GM23338 (cell line): ENCODE measurements around the gene CYB5B. TPM values are rescaled to one million over a fixed set of nuclear protein-coding genes. Genes with fewer than 3 reads are reported as not detected.

ENCODE experiments used
- ATAC-seq: fragments of 200-7000 bp; cut with Tn5 transposase; 3 replicates; pipeline ENCODE4 v1.9.1; 2020
- DNase-seq: peaks from one replicate; pipeline ENCODE4 v3.0.0-alpha.2; 2015; ENCODE audit warnings: low spot score
- H2AFZ ChIP-seq: fragments of 200-600 bp; sonication (generic); 2 replicates; pipeline ENCODE4 v1.8.0; 2016; ENCODE audit warnings: antibody characterized with exemption, mild to moderate bottlenecking, moderate library complexity
- H3F3A ChIP-seq: fragments of 200-600 bp; sonication (generic); replicated peaks from 2 replicates; pipeline ENCODE4 v1.8.0; 2017; ENCODE audit warnings: antibody characterized with exemption, mixed run types, low read depth
- H3K27ac ChIP-seq: fragments of 200-600 bp; sonication (generic); 2 replicates; pipeline ENCODE4 v1.6.1; 2016; ENCODE audit warnings: low read depth
- H3K27me3 ChIP-seq: fragments of 200-600 bp; sonication (generic); 2 replicates; pipeline ENCODE4 v1.8.0; 2016; ENCODE audit warnings: mild to moderate bottlenecking, mixed run types, moderate library complexity; ENCODE audit not compliant: insufficient read depth
- H3K36me3 ChIP-seq: fragments of 200-600 bp; sonication (generic); 2 replicates; pipeline ENCODE4 v1.8.0; 2016; ENCODE audit warnings: mild to moderate bottlenecking; ENCODE audit not compliant: insufficient read depth
- H3K4me1 ChIP-seq: fragments of 200-600 bp; sonication (generic); 2 replicates; pipeline ENCODE4 v1.8.0; 2016; ENCODE audit warnings: mild to moderate bottlenecking, moderate library complexity; ENCODE audit not compliant: insufficient read depth
- H3K4me2 ChIP-seq: fragments of 200-600 bp; sonication (generic); 2 replicates; pipeline ENCODE4 v1.7.1; 2017; ENCODE audit warnings: mixed run types
- H3K4me3 ChIP-seq: fragments of 200-600 bp; sonication (generic); 2 replicates; pipeline ENCODE4 v1.6.1; 2016; ENCODE audit warnings: mixed run types
- H3K79me2 ChIP-seq: fragments of 200-600 bp; sonication (generic); replicated peaks from 2 replicates; pipeline ENCODE4 v1.8.0; 2017; ENCODE audit warnings: mild to moderate bottlenecking; ENCODE audit not compliant: insufficient read depth
- H3K9me2 ChIP-seq: fragments of 200-600 bp; sonication (generic); 2 replicates; pipeline ENCODE4 v1.8.0; 2017; ENCODE audit not compliant: insufficient read depth
- H4K20me1 ChIP-seq: fragments of 200-600 bp; sonication (generic); replicated peaks from 2 replicates; pipeline ENCODE4 v1.8.0; 2017; ENCODE audit warnings: mild to moderate bottlenecking; ENCODE audit not compliant: insufficient read depth
- H3K27ac Mint-ChIP-seq: 2 replicates; pipeline ENCODE4 v1.8.0; 2020; ENCODE audit warnings: inconsistent platforms, mild to moderate bottlenecking, moderate library complexity, mixed read lengths
- H3K27me3 Mint-ChIP-seq: 3 replicates; pipeline ENCODE4 v1.8.0; 2022; ENCODE audit warnings: low read depth, mild to moderate bottlenecking, moderate library complexity, mixed read lengths, inconsistent platforms; ENCODE audit not compliant: insufficient read depth, poor library complexity
- H3K36me3 Mint-ChIP-seq: 3 replicates; pipeline ENCODE4 v1.8.0; 2021; ENCODE audit warnings: low read depth, mild to moderate bottlenecking, inconsistent platforms, moderate library complexity, mixed read lengths
- H3K4me1 Mint-ChIP-seq: 3 replicates; pipeline ENCODE4 v1.8.0; 2020; ENCODE audit warnings: mild to moderate bottlenecking, inconsistent platforms, mixed read lengths
- H3K4me3 Mint-ChIP-seq: 3 replicates; pipeline ENCODE4 v1.8.0; 2021; ENCODE audit warnings: moderate library complexity, mild to moderate bottlenecking, inconsistent platforms, mixed read lengths
- H3K9me3 Mint-ChIP-seq: 3 replicates; pipeline ENCODE4 v1.8.0; 2020; ENCODE audit warnings: moderate library complexity, mild to moderate bottlenecking, inconsistent platforms, mixed read lengths
- CREB1 ChIP-seq: fragments of 250-450 bp; sonication (Bioruptor Pico); IDR thresholded peaks from 2 replicates; pipeline ENCODE4 v1.5.0; 2020; ENCODE audit warnings: low read depth, mild to moderate bottlenecking, moderate library complexity
- EZH2 ChIP-seq: fragments of 200-600 bp; sonication (generic); IDR thresholded peaks from one replicate; pipeline ENCODE4 v1.8.0; 2017; ENCODE audit warnings: antibody characterized with exemption, mild to moderate bottlenecking, low read depth; ENCODE audit not compliant: unreplicated experiment
- EZH2phosphoT487 ChIP-seq: fragments of 200-600 bp; sonication (generic); IDR thresholded peaks from one replicate; pipeline ENCODE4 v1.8.1; 2018; ENCODE audit warnings: antibody characterized with exemption; ENCODE audit not compliant: unreplicated experiment
- JUNB ChIP-seq: IDR thresholded peaks from one replicate; pipeline ENCODE4 v1.6.1; 2016; ENCODE audit warnings: antibody characterized with exemption; ENCODE audit not compliant: unreplicated experiment
- NANOG ChIP-seq: IDR thresholded peaks from 2 replicates; pipeline ENCODE4 v1.6.1; 2016; ENCODE audit warnings: antibody characterized with exemption, borderline replicate concordance
- POLR2AphosphoS5 ChIP-seq: IDR thresholded peaks from 2 replicates; pipeline ENCODE4 v1.6.1; 2016; ENCODE audit warnings: antibody characterized with exemption, low read depth
- REST ChIP-seq: IDR thresholded peaks from one replicate; pipeline ENCODE4 v1.6.1; 2018; ENCODE audit warnings: antibody characterized with exemption; ENCODE audit not compliant: unreplicated experiment
- STAT1 ChIP-seq: IDR thresholded peaks from one replicate; pipeline ENCODE4 v1.6.1; 2016; ENCODE audit warnings: antibody characterized with exemption; ENCODE audit not compliant: unreplicated experiment
- ZNF114 ChIP-seq: fragments of 250-450 bp; sonication (Bioruptor Pico); IDR thresholded peaks from 2 replicates; pipeline ENCODE4 v1.5.0; 2020; ENCODE audit warnings: mild to moderate bottlenecking, moderate library complexity
- ZNF331 ChIP-seq: fragments of 250-450 bp; sonication (Bioruptor Pico); IDR thresholded peaks from 2 replicates; pipeline ENCODE4 v1.5.0; 2020; ENCODE audit warnings: low read depth, mild to moderate bottlenecking, moderate library complexity
- polyA plus RNA-seq: library from polyadenylated mRNA; unstranded; fragments of >200 nt; fragmentation: Nextera tagmentation; extraction: Ambion mirVana; gene quantifications from 2 replicates; pipeline ENCODE4 v1.2.1, GENCODE V29; 2016
- total RNA-seq: library from RNA; depleted of rRNA; stranded (reverse); fragments of >200 nt; shearing (Covaris generic); gene quantifications from 2 replicates; pipeline ENCODE4 v1.2.3, GENCODE V29; 2014
- TF ChIP-seq, protein P1 (sequence below): fragments of 250-450 bp; sonication (Bioruptor Pico); IDR thresholded peaks from 2 replicates; pipeline ENCODE4 v1.5.0; 2020; ENCODE audit warnings: mild to moderate bottlenecking, moderate library complexity
- TF ChIP-seq, protein P2 (sequence below), 2 experiments: fragments of 200-600 bp in 1 of 2; sonication (generic) in 1 of 2; conservative IDR thresholded peaks; 2 replicates each; pipeline versions ENCODE4 v1.5.1 to v1.6.1; 2016 to 2017; ENCODE audit warnings: antibody characterized with exemption in 2 of 2, low read depth in 2 of 2, mild to moderate bottlenecking in 2 of 2, moderate library complexity in 1 of 2
- TF ChIP-seq, protein P3 (sequence below): IDR thresholded peaks from 2 replicates; pipeline ENCODE4 v1.6.1; 2016; ENCODE audit warnings: antibody characterized with exemption

Gene CYB5B
- total and polyA plus RNA-seq, 2 experiments from 2014 or later, result 72.0 to 110 TPM

DNA sequence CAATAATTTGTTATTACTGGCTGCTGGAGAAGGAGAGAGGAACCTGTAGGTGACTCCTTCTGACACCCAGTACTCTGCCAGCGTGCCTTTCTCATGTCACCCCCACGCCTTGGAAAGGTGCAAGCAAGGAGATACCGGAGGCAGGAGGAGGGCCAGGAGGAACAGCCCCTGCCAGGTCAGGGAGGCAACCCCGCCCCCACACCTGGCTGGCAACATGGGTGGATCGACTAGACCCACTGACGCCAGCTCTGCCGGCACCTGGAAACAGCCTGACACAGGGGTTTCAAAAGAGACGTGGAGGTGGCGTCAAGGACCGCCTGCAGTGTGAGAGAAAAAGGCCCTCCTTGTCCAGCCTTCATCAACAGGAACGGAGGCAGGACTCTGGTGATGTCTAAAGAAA is 62.3 kb downstream of the CYB5B start:
- Histone ChIP-seq H3K27me3 (no peaks in the 10 kb centered on the region), H2AFZ (no peak overlapping the region), H3K79me2 (no peaks in the 10 kb centered on the region), H4K20me1 (no peaks in the 10 kb centered on the region), H3K4me2 (no peak overlapping the region), H3K27ac (no peak overlapping the region), H3K4me1 (no peaks in the 10 kb centered on the region), H3K4me3 (no peak overlapping the region), H3K9me2 (no peaks in the 10 kb centered on the region), H3F3A (no peaks in the 10 kb centered on the region), H3K36me3 (no peaks in the 10 kb centered on the region)
- ATAC-seq, result no peak
- no peaks in the 10 kb centered on the region for H3K36me3 Mint-ChIP-seq
- H3K4me3 Mint-ChIP-seq, result no peak overlapping the region
- no peak overlapping the region for H3K27ac Mint-ChIP-seq
- H3K9me3 Mint-ChIP-seq, result no peaks in the 10 kb centered on the region
- no peaks in the 10 kb centered on the region for H3K4me1 Mint-ChIP-seq
- TF ChIP-seq STAT1 (no peak), NANOG (no peak), EZH2phosphoT487 (no peak), REST (no peak), ZNF331 (CRISPR knock-in tag) (no peak), CREB1 (CRISPR knock-in tag) (no peak), EZH2 (no peak), ZNF114 (CRISPR knock-in tag) (no peak), JUNB (no peak), POLR2AphosphoS5 (no peak)
- TF ChIP-seq, protein P1, sequence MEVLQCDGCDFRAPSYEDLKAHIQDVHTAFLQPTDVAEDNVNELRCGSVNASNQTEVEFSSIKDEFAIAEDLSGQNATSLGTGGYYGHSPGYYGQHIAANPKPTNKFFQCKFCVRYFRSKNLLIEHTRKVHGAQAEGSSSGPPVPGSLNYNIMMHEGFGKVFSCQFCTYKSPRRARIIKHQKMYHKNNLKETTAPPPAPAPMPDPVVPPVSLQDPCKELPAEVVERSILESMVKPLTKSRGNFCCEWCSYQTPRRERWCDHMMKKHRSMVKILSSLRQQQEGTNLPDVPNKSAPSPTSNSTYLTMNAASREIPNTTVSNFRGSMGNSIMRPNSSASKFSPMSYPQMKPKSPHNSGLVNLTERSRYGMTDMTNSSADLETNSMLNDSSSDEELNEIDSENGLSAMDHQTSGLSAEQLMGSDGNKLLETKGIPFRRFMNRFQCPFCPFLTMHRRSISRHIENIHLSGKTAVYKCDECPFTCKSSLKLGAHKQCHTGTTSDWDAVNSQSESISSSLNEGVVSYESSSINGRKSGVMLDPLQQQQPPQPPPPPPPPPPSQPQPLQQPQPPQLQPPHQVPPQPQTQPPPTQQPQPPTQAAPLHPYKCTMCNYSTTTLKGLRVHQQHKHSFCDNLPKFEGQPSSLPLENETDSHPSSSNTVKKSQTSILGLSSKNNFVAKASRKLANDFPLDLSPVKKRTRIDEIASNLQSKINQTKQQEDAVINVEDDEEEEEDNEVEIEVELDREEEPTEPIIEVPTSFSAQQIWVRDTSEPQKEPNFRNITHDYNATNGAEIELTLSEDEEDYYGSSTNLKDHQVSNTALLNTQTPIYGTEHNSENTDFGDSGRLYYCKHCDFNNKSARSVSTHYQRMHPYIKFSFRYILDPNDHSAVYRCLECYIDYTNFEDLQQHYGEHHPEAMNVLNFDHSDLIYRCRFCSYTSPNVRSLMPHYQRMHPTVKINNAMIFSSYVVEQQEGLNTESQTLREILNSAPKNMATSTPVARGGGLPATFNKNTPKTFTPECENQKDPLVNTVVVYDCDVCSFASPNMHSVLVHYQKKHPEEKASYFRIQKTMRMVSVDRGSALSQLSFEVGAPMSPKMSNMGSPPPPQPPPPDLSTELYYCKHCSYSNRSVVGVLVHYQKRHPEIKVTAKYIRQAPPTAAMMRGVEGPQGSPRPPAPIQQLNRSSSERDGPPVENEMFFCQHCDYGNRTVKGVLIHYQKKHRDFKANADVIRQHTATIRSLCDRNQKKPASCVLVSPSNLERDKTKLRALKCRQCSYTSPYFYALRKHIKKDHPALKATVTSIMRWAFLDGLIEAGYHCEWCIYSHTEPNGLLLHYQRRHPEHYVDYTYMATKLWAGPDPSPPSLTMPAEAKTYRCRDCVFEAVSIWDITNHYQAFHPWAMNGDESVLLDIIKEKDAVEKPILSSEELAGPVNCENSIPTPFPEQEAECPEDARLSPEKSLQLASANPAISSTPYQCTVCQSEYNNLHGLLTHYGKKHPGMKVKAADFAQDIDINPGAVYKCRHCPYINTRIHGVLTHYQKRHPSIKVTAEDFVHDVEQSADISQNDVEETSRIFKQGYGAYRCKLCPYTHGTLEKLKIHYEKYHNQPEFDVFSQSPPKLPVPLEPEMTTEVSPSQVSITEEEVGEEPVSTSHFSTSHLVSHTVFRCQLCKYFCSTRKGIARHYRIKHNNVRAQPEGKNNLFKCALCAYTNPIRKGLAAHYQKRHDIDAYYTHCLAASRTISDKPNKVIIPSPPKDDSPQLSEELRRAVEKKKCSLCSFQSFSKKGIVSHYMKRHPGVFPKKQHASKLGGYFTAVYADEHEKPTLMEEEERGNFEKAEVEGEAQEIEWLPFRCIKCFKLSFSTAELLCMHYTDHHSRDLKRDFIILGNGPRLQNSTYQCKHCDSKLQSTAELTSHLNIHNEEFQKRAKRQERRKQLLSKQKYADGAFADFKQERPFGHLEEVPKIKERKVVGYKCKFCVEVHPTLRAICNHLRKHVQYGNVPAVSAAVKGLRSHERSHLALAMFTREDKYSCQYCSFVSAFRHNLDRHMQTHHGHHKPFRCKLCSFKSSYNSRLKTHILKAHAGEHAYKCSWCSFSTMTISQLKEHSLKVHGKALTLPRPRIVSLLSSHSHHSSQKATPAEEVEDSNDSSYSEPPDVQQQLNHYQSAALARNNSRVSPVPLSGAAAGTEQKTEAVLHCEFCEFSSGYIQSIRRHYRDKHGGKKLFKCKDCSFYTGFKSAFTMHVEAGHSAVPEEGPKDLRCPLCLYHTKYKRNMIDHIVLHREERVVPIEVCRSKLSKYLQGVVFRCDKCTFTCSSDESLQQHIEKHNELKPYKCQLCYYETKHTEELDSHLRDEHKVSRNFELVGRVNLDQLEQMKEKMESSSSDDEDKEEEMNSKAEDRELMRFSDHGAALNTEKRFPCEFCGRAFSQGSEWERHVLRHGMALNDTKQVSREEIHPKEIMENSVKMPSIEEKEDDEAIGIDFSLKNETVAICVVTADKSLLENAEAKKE, result no peak
- TF ChIP-seq, protein P2, sequence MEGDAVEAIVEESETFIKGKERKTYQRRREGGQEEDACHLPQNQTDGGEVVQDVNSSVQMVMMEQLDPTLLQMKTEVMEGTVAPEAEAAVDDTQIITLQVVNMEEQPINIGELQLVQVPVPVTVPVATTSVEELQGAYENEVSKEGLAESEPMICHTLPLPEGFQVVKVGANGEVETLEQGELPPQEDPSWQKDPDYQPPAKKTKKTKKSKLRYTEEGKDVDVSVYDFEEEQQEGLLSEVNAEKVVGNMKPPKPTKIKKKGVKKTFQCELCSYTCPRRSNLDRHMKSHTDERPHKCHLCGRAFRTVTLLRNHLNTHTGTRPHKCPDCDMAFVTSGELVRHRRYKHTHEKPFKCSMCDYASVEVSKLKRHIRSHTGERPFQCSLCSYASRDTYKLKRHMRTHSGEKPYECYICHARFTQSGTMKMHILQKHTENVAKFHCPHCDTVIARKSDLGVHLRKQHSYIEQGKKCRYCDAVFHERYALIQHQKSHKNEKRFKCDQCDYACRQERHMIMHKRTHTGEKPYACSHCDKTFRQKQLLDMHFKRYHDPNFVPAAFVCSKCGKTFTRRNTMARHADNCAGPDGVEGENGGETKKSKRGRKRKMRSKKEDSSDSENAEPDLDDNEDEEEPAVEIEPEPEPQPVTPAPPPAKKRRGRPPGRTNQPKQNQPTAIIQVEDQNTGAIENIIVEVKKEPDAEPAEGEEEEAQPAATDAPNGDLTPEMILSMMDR (conservative IDR thresholded peaks at IDR 0.05; ENCODE audit: low read depth in 2 of 2), result no peak
- TF ChIP-seq, protein P3, sequence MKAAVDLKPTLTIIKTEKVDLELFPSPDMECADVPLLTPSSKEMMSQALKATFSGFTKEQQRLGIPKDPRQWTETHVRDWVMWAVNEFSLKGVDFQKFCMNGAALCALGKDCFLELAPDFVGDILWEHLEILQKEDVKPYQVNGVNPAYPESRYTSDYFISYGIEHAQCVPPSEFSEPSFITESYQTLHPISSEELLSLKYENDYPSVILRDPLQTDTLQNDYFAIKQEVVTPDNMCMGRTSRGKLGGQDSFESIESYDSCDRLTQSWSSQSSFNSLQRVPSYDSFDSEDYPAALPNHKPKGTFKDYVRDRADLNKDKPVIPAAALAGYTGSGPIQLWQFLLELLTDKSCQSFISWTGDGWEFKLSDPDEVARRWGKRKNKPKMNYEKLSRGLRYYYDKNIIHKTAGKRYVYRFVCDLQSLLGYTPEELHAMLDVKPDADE, result no peak
- peaks cover 2% of the 10 kb centered on the region for H3K27me3 Mint-ChIP-seq
- no peak for DNase-seq
